SK-N-SH treated with all-trans-retinoic acid at 6 μM for 48 hours (cell line): ENCODE results near the gene RPS4Y1.

ENCODE experiments used
- ATAC-seq: fragments of 200-7000 bp; cut with Tn5 transposase; 3 replicates; pipeline ENCODE4 v1.9.1; 2020; ENCODE audit warnings: mild to moderate bottlenecking, moderate library complexity
- ARNTL ChIP-seq: fragments of 450-650 bp; formaldehyde crosslinking; IDR thresholded peaks from 2 replicates; pipeline ENCODE4 v1.5.0; 2020; ENCODE audit warnings: low read depth, mild to moderate bottlenecking, moderate library complexity, borderline replicate concordance
- BACH2 ChIP-seq: fragments of 250-450 bp; sonication (Bioruptor Pico); IDR thresholded peaks from 2 replicates; pipeline ENCODE4 v1.9.0; 2021; ENCODE audit warnings: mild to moderate bottlenecking, borderline replicate concordance
- CREB5 ChIP-seq: fragments of 250-450 bp; sonication (Bioruptor Pico); IDR thresholded peaks from 2 replicates; pipeline ENCODE4 v1.5.1; 2020; ENCODE audit warnings: low read depth, mild to moderate bottlenecking, moderate library complexity
- CSDC2 ChIP-seq: fragments of 250-450 bp; sonication (Bioruptor Pico); IDR thresholded peaks from 2 replicates; pipeline ENCODE4 v1.5.0; 2020; ENCODE audit warnings: mild to moderate bottlenecking, moderate library complexity
- CSRNP3 ChIP-seq: fragments of 250-450 bp; sonication (Bioruptor Pico); IDR thresholded peaks from 2 replicates; pipeline ENCODE4 v1.5.1; 2021; ENCODE audit warnings: mild to moderate bottlenecking, moderate library complexity
- ESRRG ChIP-seq: fragments of 250-450 bp; sonication (Bioruptor Pico); IDR thresholded peaks from 2 replicates; pipeline ENCODE4 v1.6.1; 2021; ENCODE audit warnings: mild to moderate bottlenecking
- GLIS3 ChIP-seq: fragments of 250-450 bp; sonication (Bioruptor Pico); IDR thresholded peaks from 2 replicates; pipeline ENCODE4 v1.5.0; 2020; ENCODE audit warnings: mild to moderate bottlenecking, moderate library complexity
- ISL1 ChIP-seq: fragments of 250-450 bp; sonication (Bioruptor Pico); IDR thresholded peaks from 2 replicates; pipeline ENCODE4 v2.1.2; 2022; ENCODE audit warnings: mild to moderate bottlenecking, moderate library complexity
- OSR1 ChIP-seq: fragments of 250-450 bp; sonication (Bioruptor Pico); IDR thresholded peaks from 2 replicates; pipeline ENCODE4 v1.8.0; 2022; ENCODE audit warnings: moderate library complexity, mild to moderate bottlenecking, inconsistent platforms
- PATZ1 ChIP-seq: fragments of 250-450 bp; sonication (Bioruptor Pico); IDR thresholded peaks from 2 replicates; pipeline ENCODE4 v1.8.0; 2020; ENCODE audit warnings: mild to moderate bottlenecking, moderate library complexity, borderline replicate concordance
- POU6F1 ChIP-seq: fragments of 250-450 bp; sonication (Bioruptor Pico); IDR thresholded peaks from 2 replicates; pipeline ENCODE4 v1.8.0; 2021; ENCODE audit warnings: low read depth, mild to moderate bottlenecking, moderate library complexity, borderline replicate concordance
- PPARA ChIP-seq: fragments of 250-450 bp; sonication (Bioruptor Pico); IDR thresholded peaks from 2 replicates; pipeline ENCODE4 v1.5.0; 2020; ENCODE audit warnings: mild to moderate bottlenecking, borderline replicate concordance
- RARB ChIP-seq: fragments of 250-450 bp; sonication (Bioruptor Pico); IDR thresholded peaks from 2 replicates; pipeline ENCODE4 v1.8.0; 2021; ENCODE audit warnings: mild to moderate bottlenecking, moderate library complexity
- SNAI2 ChIP-seq: fragments of 250-450 bp; sonication (Bioruptor Pico); IDR thresholded peaks from 2 replicates; pipeline ENCODE4 v1.5.0; 2020; ENCODE audit warnings: mild to moderate bottlenecking, moderate library complexity
- TCF4 ChIP-seq: fragments of 250-450 bp; sonication (Bioruptor Pico); IDR thresholded peaks from 2 replicates; pipeline ENCODE4 v1.8.0; 2021; ENCODE audit warnings: mild to moderate bottlenecking, moderate library complexity, borderline replicate concordance
- TSHZ2 ChIP-seq: fragments of 250-450 bp; sonication (Bioruptor Pico); IDR thresholded peaks from 2 replicates; pipeline ENCODE4 v1.5.0; 2020; ENCODE audit warnings: mild to moderate bottlenecking, moderate library complexity
- ZC3H10 ChIP-seq: fragments of 250-450 bp; sonication (Bioruptor Pico); IDR thresholded peaks from 2 replicates; pipeline ENCODE4 v1.5.1; 2021; ENCODE audit warnings: mild to moderate bottlenecking, moderate library complexity
- ZFP3 ChIP-seq: fragments of 250-450 bp; sonication (Bioruptor Pico); IDR thresholded peaks from 2 replicates; pipeline ENCODE4 v1.5.0; 2020; ENCODE audit warnings: mild to moderate bottlenecking, moderate library complexity
- ZFP30 ChIP-seq: fragments of 450-650 bp; formaldehyde crosslinking; IDR thresholded peaks from 2 replicates; pipeline ENCODE4 v1.5.0; 2022; ENCODE audit warnings: mild to moderate bottlenecking, moderate library complexity
- ZNF565 ChIP-seq: fragments of 450-650 bp; formaldehyde crosslinking; conservative IDR thresholded peaks from 2 replicates; pipeline ENCODE4 v1.5.0; 2020; ENCODE audit warnings: low read depth, mild to moderate bottlenecking, moderate library complexity
- ZNF70 ChIP-seq: fragments of 450-650 bp; formaldehyde crosslinking; IDR thresholded peaks from 2 replicates; pipeline ENCODE4 v1.5.0; 2020; ENCODE audit warnings: mild to moderate bottlenecking, moderate library complexity
- ZNF8 ChIP-seq: fragments of 450-650 bp; formaldehyde crosslinking; IDR thresholded peaks from 2 replicates; pipeline ENCODE4 v1.5.0; 2020; ENCODE audit warnings: mild to moderate bottlenecking, moderate library complexity

RPS4Y1 gene

GRCh38 chrY:2857686-2858085 lies 16.3 kb downstream of the RPS4Y1 start:
- ATAC-seq, result no peak

GRCh38 chrY:2859782-2860181 lies 18.4 kb downstream of the RPS4Y1 start:
- ATAC-seq, result no peak
- TF ChIP-seq CREB5 (CRISPR knock-in tag) (no peak), BACH2 (CRISPR knock-in tag) (no peak), ISL1 (CRISPR knock-in tag) (no peak), GLIS3 (no peak), RARB (CRISPR knock-in tag) (no peak), CSDC2 (CRISPR knock-in tag) (no peak), SNAI2 (CRISPR knock-in tag) (no peak), ZNF565 (CRISPR knock-in tag) (no peak), ZNF70 (CRISPR knock-in tag) (no peak), ZFP3 (CRISPR knock-in tag) (no peak), ARNTL (CRISPR knock-in tag) (no peak)

More at GRCh38 chrY:2857686-2858085, 16.3 kb downstream of the RPS4Y1 start:
- no peak for TF ChIP-seq CREB5 (CRISPR knock-in tag)
- TF ChIP-seq BACH2 (CRISPR knock-in tag), result no peak
- TF ChIP-seq TSHZ2, result no peak
- no peak for TF ChIP-seq ZFP30 (CRISPR knock-in tag)

- TF ChIP-seq ZNF70 (CRISPR knock-in tag) (no peak), BACH2 (CRISPR knock-in tag) (no peak), RARB (CRISPR knock-in tag) (no peak), ZC3H10 (no peak), POU6F1 (CRISPR knock-in tag) (no peak), OSR1 (no peak), CSRNP3 (CRISPR knock-in tag) (no peak), TCF4 (CRISPR knock-in tag) (no peak), PATZ1 (CRISPR knock-in tag) (no peak), PPARA (CRISPR knock-in tag) (no peak), CREB5 (CRISPR knock-in tag) (no peak), ISL1 (CRISPR knock-in tag) (no peak), GLIS3 (no peak), ESRRG (CRISPR knock-in tag) (no peak), ZNF565 (CRISPR knock-in tag) (no peak), SNAI2 (CRISPR knock-in tag) (no peak), ARNTL (CRISPR knock-in tag) (no peak), ZNF8 (no peak)
- ATAC-seq, result no peak
Observed at GRCh38 chrY:2860511-2860910, 19.1 kb downstream of the RPS4Y1 start.
